Adipocyte (in vitro differentiated cells): ENCODE measurements around the gene PRMT7.

Experiments used
- DNase-seq: peaks from one replicate; pipeline ENCODE4 v3.0.0-alpha.2; 2015; ENCODE audit warnings: low read depth
- H3K27me3 ChIP-seq: replicated peaks from 2 replicates; pipeline ENCODE4 v1.7.0; 2013; ENCODE audit warnings: mild to moderate bottlenecking, low read length, moderate library complexity; ENCODE audit not compliant: control insufficient read depth, insufficient read depth
- H3K36me3 ChIP-seq: 2 replicates; pipeline ENCODE4 v1.7.0; 2013; ENCODE audit warnings: low read length, mild to moderate bottlenecking, moderate library complexity; ENCODE audit not compliant: control insufficient read depth, insufficient read depth, severe bottlenecking
- H3K4me1 ChIP-seq: 2 replicates; pipeline ENCODE4 v1.7.0; 2013; ENCODE audit warnings: mild to moderate bottlenecking, low read length, moderate library complexity; ENCODE audit not compliant: control insufficient read depth, insufficient read depth
- H3K4me3 ChIP-seq: 2 replicates; pipeline ENCODE4 v1.7.0; 2013; ENCODE audit warnings: mild to moderate bottlenecking, low read length, moderate library complexity
- H3K9ac ChIP-seq: 2 replicates; pipeline ENCODE4 v1.7.0; 2013; ENCODE audit warnings: mild to moderate bottlenecking, low read length, moderate library complexity
- H3K9me3 ChIP-seq: 2 replicates; pipeline ENCODE4 v1.7.0; 2013; ENCODE audit warnings: mild to moderate bottlenecking, low read length, moderate library complexity; ENCODE audit not compliant: control insufficient read depth

The PRMT7 gene

GRCh38 chr16:68310774-68311511, at the start of gene PRMT7, which contains the start of gene SLC7A6OS:
Gene PRMT7, plus strand, starts transcription at chr16:68311019. Its CDS starts 4,961 bp downstream, at chr16:68315980.
Gene SLC7A6OS, minus strand, starts transcription at chr16:68310946. Its CDS starts 20 bp downstream, at chr16:68310926.
- H3K9me3 ChIP-seq = no peaks in the 10 kb centered on the region
- H3K9ac ChIP-seq = peak within 1 kb of the TSS; percentile 94
- peak; percentile 97 for DNase-seq
- no peaks in the 10 kb centered on the region for H3K27me3 ChIP-seq
- peaks cover 15% of the 10 kb centered on the region for H3K4me1 ChIP-seq
- peak within 1 kb of the TSS; percentile 94 for H3K4me3 ChIP-seq
- H3K36me3 ChIP-seq = peaks cover 24% of the 10 kb centered on the region

GRCh38 chr16:68263559-68264127, 47.2 kb upstream of the PRMT7 start:
- Histone ChIP-seq H3K4me1 (peaks cover 31% of the 10 kb centered on the region), H3K27me3 (no peaks in the 10 kb centered on the region), H3K9me3 (no peaks in the 10 kb centered on the region), H3K36me3 (peaks cover 28% of the 10 kb centered on the region), H3K4me3 (peak overlapping the region; percentile 98), H3K9ac (peak overlapping the region; percentile 100)
- DNase-seq = no peak

- peak; percentile 92 for DNase-seq
- Histone ChIP-seq H3K9me3 (no peaks in the 10 kb centered on the region), H3K4me1 (peaks cover 33% of the 10 kb centered on the region), H3K27me3 (no peaks in the 10 kb centered on the region), H3K4me3 (peak within 1 kb of the TSS; percentile 98), H3K36me3 (peaks cover 31% of the 10 kb centered on the region), H3K9ac (peak within 1 kb of the TSS; percentile 100)
These were observed 46.4 kb upstream of the PRMT7 start, which contains the start of gene SLC7A6 for GRCh38 chr16:68264128-68265077. Gene SLC7A6, plus strand, starts transcription at chr16:68264526. Its CDS starts 10,201 bp downstream, at chr16:68274727.

GRCh38 chr16:68265078-68265920, 45.5 kb upstream of the PRMT7 start:
- Histone ChIP-seq H3K4me1 (peaks cover 36% of the 10 kb centered on the region), H3K27me3 (no peaks in the 10 kb centered on the region), H3K4me3 (peak overlapping the region; percentile 98), H3K9ac (peak overlapping the region; percentile 100), H3K36me3 (peaks cover 31% of the 10 kb centered on the region), H3K9me3 (no peaks in the 10 kb centered on the region)
- DNase-seq = peak; percentile 83

- H3K36me3 ChIP-seq = peaks cover 46% of the 10 kb centered on the region
- H3K9ac ChIP-seq = peak overlapping the region; percentile 69
- no peaks in the 10 kb centered on the region for H3K9me3 ChIP-seq
- no peak for DNase-seq
- peak overlapping the region; percentile 98 for H3K4me3 ChIP-seq
- no peaks in the 10 kb centered on the region for H3K27me3 ChIP-seq
- H3K4me1 ChIP-seq = peaks cover 56% of the 10 kb centered on the region
These were observed 43.0 kb upstream of the PRMT7 start for GRCh38 chr16:68267612-68268405.

GRCh38 chr16:68269793-68270192, 41.0 kb upstream of the PRMT7 start:
- Histone ChIP-seq H3K4me3 (no peak overlapping the region), H3K9me3 (no peaks in the 10 kb centered on the region), H3K4me1 (peaks cover 68% of the 10 kb centered on the region), H3K9ac (no peak overlapping the region), H3K27me3 (no peaks in the 10 kb centered on the region), H3K36me3 (peaks cover 66% of the 10 kb centered on the region)
- DNase-seq = no peak

GRCh38 chr16:68270353-68270752, 40.5 kb upstream of the PRMT7 start:
- Histone ChIP-seq H3K9ac (no peak overlapping the region), H3K27me3 (no peaks in the 10 kb centered on the region), H3K4me3 (no peak overlapping the region), H3K9me3 (no peaks in the 10 kb centered on the region), H3K4me1 (peaks cover 70% of the 10 kb centered on the region), H3K36me3 (peaks cover 70% of the 10 kb centered on the region)
- DNase-seq = no peak

- Histone ChIP-seq H3K36me3 (peaks cover 73% of the 10 kb centered on the region), H3K27me3 (no peaks in the 10 kb centered on the region), H3K4me3 (no peak overlapping the region), H3K4me1 (peaks cover 80% of the 10 kb centered on the region), H3K9ac (peak overlapping the region; percentile 9), H3K9me3 (no peaks in the 10 kb centered on the region)
- DNase-seq = no peak
These were observed 38.2 kb upstream of the PRMT7 start for GRCh38 chr16:68272507-68273209.

GRCh38 chr16:68273459-68273858, 37.4 kb upstream of the PRMT7 start:
- Histone ChIP-seq H3K9me3 (no peaks in the 10 kb centered on the region), H3K4me3 (no peak overlapping the region), H3K9ac (no peak overlapping the region), H3K36me3 (peaks cover 68% of the 10 kb centered on the region), H3K27me3 (no peaks in the 10 kb centered on the region), H3K4me1 (peaks cover 72% of the 10 kb centered on the region)
- no peak for DNase-seq
